Gastrocnemius medialis (tissue), 4 donors: ENCODE measurements around the gene NEDD4L. TPM values are rescaled to one million over a fixed set of nuclear protein-coding genes. Genes with fewer than 3 reads are reported as not detected.

Experiments used
- ATAC-seq, 2 donors: fragments of 150-250 bp; one replicate each; pipeline ENCODE4 v1.9.1; 2016
- DNase-seq, 2 donors: peaks; one replicate each; pipeline ENCODE4 v3.0.0-alpha.2; 2019
- H3K27ac ChIP-seq, 4 donors: fragments of 200-600 bp; sonication (generic); 1 replicate in 1 of 4; 2 replicates in 3 of 4; pipeline ENCODE4 v1.5.1; 2016 to 2018; ENCODE audit warnings: mild to moderate bottlenecking in 2 of 4, moderate library complexity in 1 of 4
- H3K27me3 ChIP-seq, 3 donors: fragments of 200-600 bp; sonication (generic) in 2 of 3; 1 replicate in 1 of 3; 2 replicates in 2 of 3; pipeline versions ENCODE4 v1.5.1 to v1.6.0; 2016 to 2019; ENCODE audit warnings: mild to moderate bottlenecking in 1 of 3, moderate library complexity in 1 of 3
- H3K36me3 ChIP-seq, 2 donors: fragments of 200-600 bp; sonication (generic) in 1 of 2; one replicate each; pipeline ENCODE4 v1.5.1; 2017 to 2018
- H3K4me1 ChIP-seq, 2 donors: fragments of 200-600 bp; sonication (generic) in 1 of 2; one replicate each; pipeline ENCODE4 v1.5.1; 2016 to 2017; ENCODE audit warnings: mild to moderate bottlenecking in 2 of 2
- H3K4me3 ChIP-seq, 4 donors: fragments of 200-600 bp; sonication (generic) in 3 of 4; 1 replicate in 1 of 4; 2 replicates in 3 of 4; pipeline ENCODE4 v1.5.1; 2016 to 2019; ENCODE audit warnings: mild to moderate bottlenecking in 2 of 4
- H3K9me3 ChIP-seq, 3 donors: fragments of 200-600 bp; sonication (generic) in 2 of 3; 1 replicate in 1 of 3; 2 replicates in 2 of 3; pipeline ENCODE4 v1.5.1; 2016 to 2019
- POLR2A ChIP-seq, 2 donors: fragments of 450-650 bp; IDR thresholded peaks; one replicate each; pipeline ENCODE4 v1.6.1; 2017; ENCODE audit warnings: antibody characterized with exemption in 2 of 2, mild to moderate bottlenecking in 2 of 2, moderate library complexity in 2 of 2
- in situ Hi-C, 4 donors: fragments of 200-750 bp; cut with MboI; loops; one replicate each; pipeline versions ENCODE4 v1.15.0 to v1.8.0; 2017; ENCODE audit warnings: low sequenced_read_pairs in 4 of 4
- intact Hi-C: fragments of 100-400 bp; cut with DNase I; formaldehyde crosslinking; loops from one replicate; pipeline ENCODE4 v1.15.1; 2023; ENCODE audit warnings: low total_unique reads
- total RNA-seq, 4 donors: library from RNA; depleted of rRNA; stranded (reverse); fragments of >200 nt; gene quantifications; one replicate each; pipeline versions ENCODE4 v1.1.0 to v1.2.3, GENCODE V29; 2016
- TF ChIP-seq, protein P1 (sequence below), 5 experiments: fragments of 450-650 bp in 3 of 5; fragments of 200-600 bp in 2 of 5; sonication (generic) in 2 of 5; IDR thresholded peaks in 4 of 5; conservative IDR thresholded peaks in 1 of 5; 1 replicate in 4 of 5; 2 replicates in 1 of 5; pipeline ENCODE4 v1.5.1; 2016 to 2019; ENCODE audit warnings: antibody characterized with exemption in 5 of 5, mild to moderate bottlenecking in 3 of 5, moderate library complexity in 3 of 5

NEDD4L gene
- total RNA-seq, 4 donors from 2014 or later: 27.4 to 81.5 (median 51.5) TPM

GRCh38 chr18:58101291-58101794 lies 57.3 kb downstream of the NEDD4L start:
- intact Hi-C loops: no loop called here
- H3K36me3 ChIP-seq: no peaks in the 10 kb centered on the region
- H3K9me3 ChIP-seq: no peaks in the 10 kb centered on the region
- ATAC-seq (no peak), DNase-seq (no peak)
- no peak overlapping the region for H3K4me3 ChIP-seq
- in situ Hi-C loops: loop anchor here in 3 of 4 donors (25.0 kb wide), 2 partner anchors 214 to 464 kb away; no protein-coding TSS in a partner anchor
- no peak overlapping the region for H3K27ac ChIP-seq
- TF ChIP-seq POLR2A (IDR thresholded peaks at IDR 0.05): no peak
- TF ChIP-seq, protein P1, sequence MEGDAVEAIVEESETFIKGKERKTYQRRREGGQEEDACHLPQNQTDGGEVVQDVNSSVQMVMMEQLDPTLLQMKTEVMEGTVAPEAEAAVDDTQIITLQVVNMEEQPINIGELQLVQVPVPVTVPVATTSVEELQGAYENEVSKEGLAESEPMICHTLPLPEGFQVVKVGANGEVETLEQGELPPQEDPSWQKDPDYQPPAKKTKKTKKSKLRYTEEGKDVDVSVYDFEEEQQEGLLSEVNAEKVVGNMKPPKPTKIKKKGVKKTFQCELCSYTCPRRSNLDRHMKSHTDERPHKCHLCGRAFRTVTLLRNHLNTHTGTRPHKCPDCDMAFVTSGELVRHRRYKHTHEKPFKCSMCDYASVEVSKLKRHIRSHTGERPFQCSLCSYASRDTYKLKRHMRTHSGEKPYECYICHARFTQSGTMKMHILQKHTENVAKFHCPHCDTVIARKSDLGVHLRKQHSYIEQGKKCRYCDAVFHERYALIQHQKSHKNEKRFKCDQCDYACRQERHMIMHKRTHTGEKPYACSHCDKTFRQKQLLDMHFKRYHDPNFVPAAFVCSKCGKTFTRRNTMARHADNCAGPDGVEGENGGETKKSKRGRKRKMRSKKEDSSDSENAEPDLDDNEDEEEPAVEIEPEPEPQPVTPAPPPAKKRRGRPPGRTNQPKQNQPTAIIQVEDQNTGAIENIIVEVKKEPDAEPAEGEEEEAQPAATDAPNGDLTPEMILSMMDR (IDR thresholded peaks at IDR 0.05 in 4 of 5, conservative IDR thresholded peaks at IDR 0.05 in 1 of 5): no peak
- peaks cover 0 to 6% of the 10 kb centered on the region in 2 donors for H3K4me1 ChIP-seq
- H3K27me3 ChIP-seq: no peaks in the 10 kb centered on the region

DNA sequence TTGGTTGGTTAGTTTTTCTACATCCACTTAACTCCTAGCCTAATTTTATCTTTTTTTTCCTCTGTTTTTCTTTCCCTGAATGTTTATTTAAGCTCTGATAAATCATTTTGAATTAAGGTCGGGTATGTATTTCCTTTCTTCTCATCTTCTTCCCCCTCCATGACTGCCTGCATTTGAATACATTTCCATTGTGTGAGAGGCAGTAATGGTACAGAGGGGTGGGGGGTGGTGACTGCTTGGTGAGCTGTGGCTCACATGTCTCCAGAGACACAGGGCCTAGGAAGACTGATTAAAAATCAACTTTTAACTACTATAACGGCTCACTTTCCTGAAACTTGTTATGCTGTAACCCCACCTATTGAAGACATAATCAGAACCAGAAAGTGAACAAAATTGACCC lies 58.0 kb downstream of the NEDD4L start:
- no peak for ATAC-seq
- H3K4me3 ChIP-seq: no peak overlapping the region

DNA sequence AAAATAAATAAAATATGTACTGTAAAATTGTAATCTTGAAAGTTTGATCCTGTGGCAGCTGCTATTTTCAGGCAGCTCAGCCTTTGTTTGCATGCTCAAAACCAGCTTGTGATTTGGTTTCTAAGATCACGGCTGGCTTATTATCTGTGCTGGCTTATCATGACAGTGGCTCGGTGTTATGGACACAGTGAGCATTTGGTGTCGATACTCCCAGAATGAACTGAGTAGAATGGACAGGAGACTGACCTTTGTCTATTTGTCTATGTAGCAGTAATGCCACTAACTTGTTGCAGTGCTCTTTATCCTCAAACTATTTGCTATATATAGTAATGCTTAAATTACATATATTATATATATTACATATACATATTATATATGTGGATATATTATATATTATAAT lies 58.8 kb downstream of the NEDD4L start:
- H3K36me3 ChIP-seq: no peaks in the 10 kb centered on the region
- intact Hi-C loops: no loop called here
- in situ Hi-C loops: loop anchor here in 3 of 4 donors (25.0 kb wide), 2 partner anchors 216 to 466 kb away; no protein-coding TSS in a partner anchor
- no peak overlapping the region for H3K4me3 ChIP-seq
- no peaks in the 10 kb centered on the region for H3K9me3 ChIP-seq
- ATAC-seq (no peak), DNase-seq (no peak)
- no peak overlapping the region for H3K27ac ChIP-seq
- H3K27me3 ChIP-seq: no peaks in the 10 kb centered on the region
- H3K4me1 ChIP-seq: no peaks in the 10 kb centered on the region
- TF ChIP-seq POLR2A (IDR thresholded peaks at IDR 0.05): no peak
- TF ChIP-seq, protein P1 (IDR thresholded peaks at IDR 0.05 in 4 of 5, conservative IDR thresholded peaks at IDR 0.05 in 1 of 5): no peak

More for the DNA sequence above, 58.0 kb downstream of the NEDD4L start:
- no peaks in the 10 kb centered on the region for H3K36me3 ChIP-seq
- no peaks in the 10 kb centered on the region for H3K27me3 ChIP-seq
- peaks cover 0 to 5% of the 10 kb centered on the region in 2 donors for H3K4me1 ChIP-seq
- in situ Hi-C loops (loop anchor here in 3 of 4 donors (25.0 kb wide), 2 partner anchors 215 to 465 kb away; no protein-coding TSS in a partner anchor), intact Hi-C loops (no loop called here)
- H3K27ac ChIP-seq: no peak overlapping the region
- H3K9me3 ChIP-seq: no peaks in the 10 kb centered on the region
- DNase-seq: no peak
- TF ChIP-seq, protein P1 (IDR thresholded peaks at IDR 0.05 in 4 of 5, conservative IDR thresholded peaks at IDR 0.05 in 1 of 5): no peak
- TF ChIP-seq POLR2A (IDR thresholded peaks at IDR 0.05): no peak

DNA sequence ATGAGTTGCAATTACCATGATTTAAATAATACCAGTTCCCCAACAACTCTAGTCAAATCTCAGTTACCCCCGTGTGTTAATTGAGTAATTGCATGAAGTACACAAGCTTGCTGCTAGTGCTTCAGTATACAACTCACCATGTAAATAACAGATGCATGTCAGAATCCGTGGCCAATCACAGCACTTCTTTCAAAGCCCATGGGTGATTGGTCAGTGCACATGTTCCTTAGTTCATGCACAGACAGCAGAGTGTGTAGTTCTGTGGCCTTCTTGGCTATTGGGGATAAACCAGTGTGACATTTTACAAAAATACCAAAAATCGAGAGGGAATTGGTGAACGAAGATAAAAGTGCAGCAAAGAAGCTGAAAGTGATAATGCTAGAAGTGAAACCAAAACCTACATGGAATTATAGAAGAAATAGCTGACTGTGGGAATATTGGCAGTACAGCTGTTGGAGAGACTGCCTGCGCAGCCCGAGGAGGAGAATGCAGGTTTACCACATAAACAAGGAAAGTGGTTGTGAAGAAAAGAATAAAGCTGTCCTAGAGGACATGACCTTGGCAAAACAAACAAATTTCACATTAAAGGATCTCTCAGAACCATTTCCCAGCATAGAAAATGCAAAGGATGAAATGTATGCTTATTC lies 59.4 kb downstream of the NEDD4L start:
- intact Hi-C loops: no loop called here
- H3K4me1 ChIP-seq: no peaks in the 10 kb centered on the region
- no peaks in the 10 kb centered on the region for H3K27me3 ChIP-seq
- in situ Hi-C loops: loop anchor here in 3 of 4 donors (25.0 kb wide), 2 partner anchors 216 to 466 kb away; no protein-coding TSS in a partner anchor
- H3K36me3 ChIP-seq: no peaks in the 10 kb centered on the region
- ATAC-seq (no peak), DNase-seq (no peak)
- TF ChIP-seq, protein P1 (IDR thresholded peaks at IDR 0.05 in 4 of 5, conservative IDR thresholded peaks at IDR 0.05 in 1 of 5): no peak
- no peak for TF ChIP-seq POLR2A (IDR thresholded peaks at IDR 0.05)
- H3K27ac ChIP-seq: no peak overlapping the region
- no peak overlapping the region for H3K4me3 ChIP-seq
- H3K9me3 ChIP-seq: no peaks in the 10 kb centered on the region
